Peyer's patch (tissue), 4 donors: Measurements from ENCODE around the gene ZNF772.
A peak's percentile ranks its signal among the peaks of the same experiment; 100 is the strongest.

Experiments
- CTCF ChIP-seq, 6 experiments: fragments of 450-650 bp in 4 of 6; fragments of 200-600 bp in 2 of 6; sonication (generic) in 1 of 6; IDR thresholded peaks; one replicate each; pipeline ENCODE4 v1.5.1; 2017 to 2019; ENCODE audit warnings: antibody characterized with exemption in 6 of 6, mild to moderate bottlenecking in 3 of 6, moderate library complexity in 1 of 6
- POLR2A ChIP-seq, 2 donors: fragments of 450-650 bp; IDR thresholded peaks; one replicate each; pipeline ENCODE4 v1.5.1; 2017; ENCODE audit warnings: antibody characterized with exemption in 2 of 2, mild to moderate bottlenecking in 2 of 2, moderate library complexity in 2 of 2

GRCh38 chr19:57477191-57478008, at the start of gene ZNF772:
- TF ChIP-seq POLR2A (IDR thresholded peaks at IDR 0.05), result no peak
- TF ChIP-seq CTCF (IDR thresholded peaks at IDR 0.05), result peak; percentile 34 to 61 (median 44)
